Measurements from ENCODE around the gene RFTN1.

Gene RFTN1

DNA sequence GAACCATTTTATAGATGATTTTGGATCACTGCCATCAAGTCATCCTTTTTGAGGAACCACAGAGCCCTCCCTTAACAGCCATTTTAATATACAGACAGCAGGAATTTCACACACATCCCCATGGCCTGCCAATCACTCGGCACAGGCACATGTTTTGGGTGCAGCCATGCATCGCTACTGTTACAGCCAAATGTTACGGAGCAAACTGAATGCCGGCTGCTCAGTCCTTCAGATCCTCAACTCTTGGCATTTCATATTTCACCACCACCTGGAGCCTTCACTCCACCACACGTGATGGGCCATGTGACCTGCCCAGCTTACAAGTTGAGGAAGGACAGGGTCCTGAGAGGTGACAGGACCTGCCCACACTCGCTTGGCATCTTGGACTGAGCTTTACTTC is 157.7 kb downstream of the RFTN1 start:
- TF ChIP-seq, protein P1, sequence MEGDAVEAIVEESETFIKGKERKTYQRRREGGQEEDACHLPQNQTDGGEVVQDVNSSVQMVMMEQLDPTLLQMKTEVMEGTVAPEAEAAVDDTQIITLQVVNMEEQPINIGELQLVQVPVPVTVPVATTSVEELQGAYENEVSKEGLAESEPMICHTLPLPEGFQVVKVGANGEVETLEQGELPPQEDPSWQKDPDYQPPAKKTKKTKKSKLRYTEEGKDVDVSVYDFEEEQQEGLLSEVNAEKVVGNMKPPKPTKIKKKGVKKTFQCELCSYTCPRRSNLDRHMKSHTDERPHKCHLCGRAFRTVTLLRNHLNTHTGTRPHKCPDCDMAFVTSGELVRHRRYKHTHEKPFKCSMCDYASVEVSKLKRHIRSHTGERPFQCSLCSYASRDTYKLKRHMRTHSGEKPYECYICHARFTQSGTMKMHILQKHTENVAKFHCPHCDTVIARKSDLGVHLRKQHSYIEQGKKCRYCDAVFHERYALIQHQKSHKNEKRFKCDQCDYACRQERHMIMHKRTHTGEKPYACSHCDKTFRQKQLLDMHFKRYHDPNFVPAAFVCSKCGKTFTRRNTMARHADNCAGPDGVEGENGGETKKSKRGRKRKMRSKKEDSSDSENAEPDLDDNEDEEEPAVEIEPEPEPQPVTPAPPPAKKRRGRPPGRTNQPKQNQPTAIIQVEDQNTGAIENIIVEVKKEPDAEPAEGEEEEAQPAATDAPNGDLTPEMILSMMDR (IDR thresholded peaks at IDR 0.05), result no peak
- Histone ChIP-seq H3K36me3 (peaks cover 0 to 11% (median 5%) of the 10 kb centered on the region in 3 donors), H3K27ac (no peak overlapping the region), H3K4me1 (peaks cover 0 to 6% (median 0%) of the 10 kb centered on the region in 4 donors), H3K9me3 (no peaks in the 10 kb centered on the region), H3K4me3 (no peak overlapping the region), H3K27me3 (no peaks in the 10 kb centered on the region)
- intact Hi-C loops (cut with DNase I; ENCODE audit: low total_unique reads), result no loop called here
- no peak for DNase-seq

DNA sequence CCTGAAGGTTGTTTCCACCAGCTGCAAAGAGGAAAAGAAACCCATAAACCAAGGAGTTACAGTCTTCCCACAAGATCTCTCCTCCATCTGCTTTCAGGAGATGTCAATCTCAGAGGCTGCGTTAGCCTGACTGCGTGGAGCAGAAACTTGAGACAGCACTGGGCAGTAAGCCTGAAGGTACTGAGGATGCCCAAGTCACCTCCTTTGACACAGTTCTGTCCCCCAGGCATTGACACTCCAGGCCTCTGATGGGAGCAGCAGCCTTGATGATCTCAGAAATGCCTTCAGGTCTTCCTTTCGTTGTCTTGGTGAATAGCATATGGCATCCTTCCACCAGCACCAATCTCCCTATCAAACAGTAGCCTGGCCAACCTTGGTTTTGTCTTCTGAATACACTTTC is 159.2 kb downstream of the RFTN1 start:
- Histone ChIP-seq H3K27me3 (no peaks in the 10 kb centered on the region), H3K9me3 (no peaks in the 10 kb centered on the region), H3K4me3 (no peak overlapping the region), H3K36me3 (peaks cover 0 to 15% (median 5%) of the 10 kb centered on the region in 3 donors), H3K4me1 (peaks cover 0 to 14% (median 0%) of the 10 kb centered on the region in 4 donors), H3K27ac (no peak overlapping the region)
- intact Hi-C loops (cut with DNase I; ENCODE audit: low total_unique reads), result no loop called here
- no peak for DNase-seq
- TF ChIP-seq, protein P1 (IDR thresholded peaks at IDR 0.05), result no peak

DNA sequence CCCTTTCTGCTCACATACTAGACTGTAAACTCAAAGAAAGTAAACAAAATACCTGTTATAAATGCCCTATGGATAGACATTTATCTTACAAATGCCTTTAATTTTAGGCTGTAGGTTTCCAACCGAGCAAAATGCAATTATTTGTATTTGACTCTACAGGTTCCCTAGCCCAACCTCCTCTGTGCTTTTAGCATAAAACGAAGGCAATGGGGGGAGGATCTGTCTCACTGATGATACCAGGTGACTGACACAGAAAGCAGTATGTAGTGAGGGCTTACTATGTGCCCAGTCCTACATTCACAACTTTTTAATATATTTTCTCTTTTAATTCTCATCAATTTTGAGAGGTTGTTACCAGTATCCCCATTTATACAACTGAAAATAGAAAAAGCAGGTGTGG is 161.1 kb downstream of the RFTN1 start:
- H3K4me1 ChIP-seq, result peaks cover 0 to 14% (median 0%) of the 10 kb centered on the region in 4 donors
- H3K27ac ChIP-seq, result no peak overlapping the region
- peaks cover 0 to 22% (median 5%) of the 10 kb centered on the region in 3 donors for H3K36me3 ChIP-seq
- intact Hi-C loops (cut with DNase I; ENCODE audit: low total_unique reads), result no loop called here
- H3K27me3 ChIP-seq, result no peaks in the 10 kb centered on the region
- H3K9me3 ChIP-seq, result no peaks in the 10 kb centered on the region
- TF ChIP-seq, protein P1 (IDR thresholded peaks at IDR 0.05), result no peak
- H3K4me3 ChIP-seq, result no peak overlapping the region
- no peak for DNase-seq

DNA sequence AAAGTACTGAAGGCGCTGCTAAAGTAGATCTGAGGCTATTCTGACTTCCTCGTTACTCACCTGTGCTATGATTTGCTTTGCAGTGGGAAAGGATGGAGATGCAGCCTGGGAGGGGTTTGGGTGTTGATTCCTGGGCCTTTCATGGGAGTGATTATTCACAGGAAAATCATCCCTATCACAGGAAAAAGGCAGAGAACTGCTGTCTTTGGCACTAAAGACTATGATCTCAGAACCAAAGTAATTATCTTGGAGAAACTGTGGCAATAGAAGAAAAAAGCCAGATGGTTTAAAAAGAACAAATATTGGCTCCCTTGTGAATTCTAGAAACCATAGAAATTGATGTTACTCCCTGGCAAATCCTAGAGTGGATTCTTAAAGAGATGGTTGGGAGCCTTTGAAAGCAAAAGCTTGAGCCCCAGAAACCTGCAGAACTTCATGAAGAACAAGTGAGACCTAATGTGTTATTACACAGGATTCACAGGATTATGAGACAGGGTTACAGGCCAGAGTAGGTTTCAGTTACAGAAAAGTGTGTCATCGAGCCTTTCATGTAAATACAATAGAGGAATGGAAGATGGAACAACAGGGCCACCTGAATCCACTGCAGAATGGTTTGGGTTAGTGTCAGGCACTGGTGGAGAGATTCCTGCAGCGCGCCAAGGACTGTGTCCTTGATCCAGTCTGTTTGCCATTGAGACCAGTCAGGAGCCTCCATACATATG is 162.7 kb downstream of the RFTN1 start:
- no peak overlapping the region for H3K27ac ChIP-seq
- no peak overlapping the region for H3K4me3 ChIP-seq
- TF ChIP-seq, protein P1 (IDR thresholded peaks at IDR 0.05), result no peak
- no peaks in the 10 kb centered on the region for H3K9me3 ChIP-seq
- intact Hi-C loops (cut with DNase I; ENCODE audit: low total_unique reads), result no loop called here
- H3K36me3 ChIP-seq, result peaks cover 0 to 13% (median 9%) of the 10 kb centered on the region in 3 donors
- H3K4me1 ChIP-seq, result peaks cover 0 to 14% (median 0%) of the 10 kb centered on the region in 4 donors
- DNase-seq, result no peak
- no peaks in the 10 kb centered on the region for H3K27me3 ChIP-seq

DNA sequence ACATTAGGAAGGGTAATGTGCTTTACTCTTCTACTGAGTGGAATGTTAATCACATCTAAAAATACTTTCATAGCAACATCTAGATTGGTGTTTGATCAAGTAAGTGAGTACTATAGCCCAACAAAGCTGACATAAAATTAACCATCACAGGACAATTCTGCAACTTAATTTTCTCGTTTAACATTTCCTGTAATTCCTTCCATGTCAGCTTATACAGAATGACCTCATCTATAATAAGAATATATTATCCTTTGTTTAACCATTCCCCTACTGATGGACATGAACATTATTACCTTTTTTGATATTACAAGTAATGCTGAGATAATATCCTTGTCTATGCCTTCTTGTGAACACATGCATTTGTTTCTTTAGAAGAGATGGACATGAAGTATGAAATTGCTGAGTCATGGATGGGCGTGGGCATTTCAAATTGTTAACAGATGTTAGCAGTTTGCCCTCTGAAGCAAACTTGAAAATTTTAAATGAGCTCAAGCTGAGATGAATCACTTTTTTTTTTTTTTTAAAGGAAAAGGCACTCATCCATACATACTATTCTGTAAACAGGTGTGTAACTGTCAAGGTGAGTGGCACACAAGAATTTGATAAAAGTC is 163.4 kb downstream of the RFTN1 start:
- Histone ChIP-seq H3K4me3 (no peak overlapping the region), H3K27ac (no peak overlapping the region), H3K36me3 (peaks cover 0 to 18% (median 9%) of the 10 kb centered on the region in 3 donors), H3K27me3 (no peaks in the 10 kb centered on the region), H3K9me3 (no peaks in the 10 kb centered on the region), H3K4me1 (peaks cover 0 to 14% (median 0%) of the 10 kb centered on the region in 4 donors)
- intact Hi-C loops (cut with DNase I; ENCODE audit: low total_unique reads), result no loop called here
- no peak for DNase-seq
- TF ChIP-seq, protein P1 (IDR thresholded peaks at IDR 0.05), result no peak

Data from tibial artery (tissue), 4 donors.